AG08395 (cell line): ENCODE results near the gene GOLGB1.

ENCODE experiments used
- DNase-seq: peaks from one replicate; pipeline ENCODE4 v3.0.0; 2012; ENCODE audit warnings: mixed read lengths, low spot score

Gene GOLGB1

GRCh38 chr3:121629601-121630000 lies 119.9 kb downstream of the GOLGB1 start:
- no peak for DNase-seq

GRCh38 chr3:121627622-121628021 lies 121.9 kb downstream of the GOLGB1 start:
- DNase-seq = no peak

DNA sequence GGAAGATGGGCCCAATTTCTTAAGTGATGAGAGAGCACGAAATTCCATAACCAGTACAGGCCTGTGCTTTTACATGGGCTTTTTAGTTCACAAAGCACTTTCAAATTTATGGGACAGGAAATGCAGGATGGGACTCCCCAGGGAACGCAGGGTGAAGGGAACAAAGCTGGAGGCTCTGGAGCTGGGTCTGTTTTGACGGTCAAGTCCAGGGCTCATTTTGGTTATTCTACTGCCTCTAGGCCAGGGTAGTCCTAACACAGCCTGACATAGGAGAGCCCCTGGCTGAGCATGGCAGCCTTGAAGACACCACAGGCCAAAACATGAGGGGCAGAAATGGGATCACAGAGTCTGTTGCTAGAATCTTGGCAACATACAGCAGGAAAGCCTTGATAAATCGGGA lies 122.3 kb downstream of the GOLGB1 start:
- DNase-seq = no peak

GRCh38 chr3:121626495-121626894 lies 123.0 kb downstream of the GOLGB1 start:
- DNase-seq = no peak

- DNase-seq = no peak
These were observed 125.2 kb downstream of the GOLGB1 start for GRCh38 chr3:121624147-121624899.

GRCh38 chr3:121621491-121621890 lies 128.1 kb downstream of the GOLGB1 start:
- no peak for DNase-seq

GRCh38 chr3:121619691-121620090 lies 129.8 kb downstream of the GOLGB1 start:
- no peak for DNase-seq
